A172 (cell line): ENCODE data around the gene CES4A. TPM values are rescaled to one million over a fixed set of nuclear protein-coding genes. Genes with fewer than 3 reads are reported as not detected.
"Not testable (repeated sequence)": the region's sequence is repeated elsewhere in the genome, so short reads cannot be mapped to it uniquely, and the experiment has no call there.

Source experiments
- DNase-seq: peaks from one replicate; pipeline ENCODE4 v3.0.0-alpha.2; 2015; ENCODE audit warnings: low spot score
- total RNA-seq: library from RNA; depleted of rRNA; stranded (reverse); fragments of >200 nt; shearing (Covaris generic); gene quantifications from 2 replicates; pipeline ENCODE4 v1.2.3, GENCODE V29; 2014

CES4A gene
- total RNA-seq, 1 experiment from 2014 or later: not detected

GRCh38 chr16:67019171-67019570 is 30.8 kb downstream of the CES4A start:
- no peak for DNase-seq

- no peak for DNase-seq
Measured at GRCh38 chr16:67021321-67021720, 32.9 kb downstream of the CES4A start.

- no peak for DNase-seq
Measured at GRCh38 chr16:67022531-67023214, 34.3 kb downstream of the CES4A start.

GRCh38 chr16:67023689-67024088 is 35.3 kb downstream of the CES4A start:
- DNase-seq: no peak

GRCh38 chr16:67024384-67025209 is 36.2 kb downstream of the CES4A start:
- no peak for DNase-seq

- no peak for DNase-seq
Measured at GRCh38 chr16:67025210-67025550, 36.8 kb downstream of the CES4A start.

- no peak for DNase-seq
Measured at GRCh38 chr16:67026570-67026969, 38.2 kb downstream of the CES4A start.

GRCh38 chr16:67027046-67027445 is 38.7 kb downstream of the CES4A start:
- no peak for DNase-seq

- DNase-seq: no peak
Measured at GRCh38 chr16:67028167-67028695, 39.8 kb downstream of the CES4A start.

GRCh38 chr16:67028696-67029253 is 40.4 kb downstream of the CES4A start, which contains the start of gene CBFB:
CBFB (plus strand) TSS chr16:67029149; CDS start chr16:67029408, 259 bp downstream.
- DNase-seq: peak; percentile 76

- no peak for DNase-seq
Measured at GRCh38 chr16:67029254-67030096, 41.1 kb downstream of the CES4A start.

GRCh38 chr16:67030221-67030962 is 42.0 kb downstream of the CES4A start:
- no peak for DNase-seq

GRCh38 chr16:67034487-67034886 is 46.1 kb downstream of the CES4A start:
- DNase-seq: peak; percentile 26

- no peak for DNase-seq
Measured at GRCh38 chr16:67035364-67035763, 47.0 kb downstream of the CES4A start.

GRCh38 chr16:67036323-67036741 is 47.9 kb downstream of the CES4A start:
- no peak for DNase-seq

GRCh38 chr16:67039260-67040020 is 51.1 kb downstream of the CES4A start:
- no peak for DNase-seq

GRCh38 chr16:67040166-67040565 is 51.8 kb downstream of the CES4A start:
- no peak for DNase-seq

- no peak for DNase-seq
Measured at GRCh38 chr16:67040906-67041305, 52.5 kb downstream of the CES4A start.

- DNase-seq: not testable (repeated sequence)
Measured at GRCh38 chr16:67041520-67041919, 53.1 kb downstream of the CES4A start.

- DNase-seq: no peak
Measured at GRCh38 chr16:67043420-67043819, 55.0 kb downstream of the CES4A start.
